Type B pancreatic cell (in vitro differentiated cells): Measurements from ENCODE around the gene AKR1D1. TPM values are rescaled to one million over a fixed set of nuclear protein-coding genes. Genes with fewer than 3 reads are reported as not detected.

Experiments used
- DNase-seq: peaks from one replicate; pipeline ENCODE4 v3.0.0; 2021; ENCODE audit warnings: mixed read lengths; ENCODE audit not compliant: unreplicated experiment; ENCODE audit errors: extremely low spot score
- H3K27ac Mint-ChIP-seq: 2 replicates; pipeline ENCODE4 v1.8.0; 2021; ENCODE audit warnings: mild to moderate bottlenecking, mixed read lengths
- H3K27me3 Mint-ChIP-seq: 2 replicates; pipeline ENCODE4 v1.8.0; 2021; ENCODE audit warnings: mixed read lengths
- H3K36me3 Mint-ChIP-seq: 2 replicates; pipeline ENCODE4 v1.8.0; 2021; ENCODE audit warnings: mixed read lengths
- H3K4me1 Mint-ChIP-seq: one replicate; pipeline ENCODE4 v1.8.0; 2021; ENCODE audit warnings: mixed read lengths; ENCODE audit not compliant: unreplicated experiment
- H3K4me3 Mint-ChIP-seq: 2 replicates; pipeline ENCODE4 v1.8.0; 2021; ENCODE audit warnings: mild to moderate bottlenecking, mixed read lengths
- H3K9me3 Mint-ChIP-seq: 2 replicates; pipeline ENCODE4 v1.8.0; 2021; ENCODE audit warnings: mixed read lengths
- total RNA-seq: library from RNA; stranded (reverse); gene quantifications from 2 replicates; pipeline ENCODE4 v1.2.1, GENCODE V29; 2021; ENCODE audit warnings: low replicate concordance
- TF ChIP-seq, protein P1 (sequence below): fragments of 200-600 bp; sonication (generic); conservative IDR thresholded peaks from 2 replicates; pipeline ENCODE4 v1.5.0; 2021; ENCODE audit warnings: antibody characterized with exemption, mild to moderate bottlenecking

The AKR1D1 gene
- total RNA-seq, 1 donor from 2014 or later = not detected

DNA sequence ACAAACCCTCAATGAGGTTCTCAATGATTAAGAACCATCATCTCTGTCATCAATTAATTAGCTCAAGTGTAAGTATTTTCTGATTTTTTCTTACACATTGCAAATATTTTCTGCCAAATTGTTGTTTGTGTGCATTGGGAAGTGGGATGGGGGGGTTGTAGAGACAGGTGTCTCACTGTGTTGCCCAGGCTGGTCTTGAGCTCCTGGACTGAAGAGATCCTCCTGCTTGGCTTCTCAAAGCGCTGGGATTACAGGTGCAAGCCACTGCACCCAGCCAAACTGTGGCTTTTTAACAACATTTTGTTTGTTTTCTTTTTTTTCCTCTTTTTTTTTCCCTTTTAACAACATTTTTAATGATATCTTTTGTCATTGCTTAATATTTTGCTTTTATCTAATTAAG, 87.5 kb downstream of the AKR1D1 start:
- TF ChIP-seq, protein P1, sequence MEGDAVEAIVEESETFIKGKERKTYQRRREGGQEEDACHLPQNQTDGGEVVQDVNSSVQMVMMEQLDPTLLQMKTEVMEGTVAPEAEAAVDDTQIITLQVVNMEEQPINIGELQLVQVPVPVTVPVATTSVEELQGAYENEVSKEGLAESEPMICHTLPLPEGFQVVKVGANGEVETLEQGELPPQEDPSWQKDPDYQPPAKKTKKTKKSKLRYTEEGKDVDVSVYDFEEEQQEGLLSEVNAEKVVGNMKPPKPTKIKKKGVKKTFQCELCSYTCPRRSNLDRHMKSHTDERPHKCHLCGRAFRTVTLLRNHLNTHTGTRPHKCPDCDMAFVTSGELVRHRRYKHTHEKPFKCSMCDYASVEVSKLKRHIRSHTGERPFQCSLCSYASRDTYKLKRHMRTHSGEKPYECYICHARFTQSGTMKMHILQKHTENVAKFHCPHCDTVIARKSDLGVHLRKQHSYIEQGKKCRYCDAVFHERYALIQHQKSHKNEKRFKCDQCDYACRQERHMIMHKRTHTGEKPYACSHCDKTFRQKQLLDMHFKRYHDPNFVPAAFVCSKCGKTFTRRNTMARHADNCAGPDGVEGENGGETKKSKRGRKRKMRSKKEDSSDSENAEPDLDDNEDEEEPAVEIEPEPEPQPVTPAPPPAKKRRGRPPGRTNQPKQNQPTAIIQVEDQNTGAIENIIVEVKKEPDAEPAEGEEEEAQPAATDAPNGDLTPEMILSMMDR = no peak
- H3K36me3 Mint-ChIP-seq = peaks cover 5% of the 10 kb centered on the region
- no peak overlapping the region for H3K27ac Mint-ChIP-seq
- DNase-seq = no peak
- H3K9me3 Mint-ChIP-seq = peaks cover 7% of the 10 kb centered on the region
- H3K4me3 Mint-ChIP-seq = no peak overlapping the region
- no peaks in the 10 kb centered on the region for H3K27me3 Mint-ChIP-seq
- H3K4me1 Mint-ChIP-seq = no peaks in the 10 kb centered on the region

DNA sequence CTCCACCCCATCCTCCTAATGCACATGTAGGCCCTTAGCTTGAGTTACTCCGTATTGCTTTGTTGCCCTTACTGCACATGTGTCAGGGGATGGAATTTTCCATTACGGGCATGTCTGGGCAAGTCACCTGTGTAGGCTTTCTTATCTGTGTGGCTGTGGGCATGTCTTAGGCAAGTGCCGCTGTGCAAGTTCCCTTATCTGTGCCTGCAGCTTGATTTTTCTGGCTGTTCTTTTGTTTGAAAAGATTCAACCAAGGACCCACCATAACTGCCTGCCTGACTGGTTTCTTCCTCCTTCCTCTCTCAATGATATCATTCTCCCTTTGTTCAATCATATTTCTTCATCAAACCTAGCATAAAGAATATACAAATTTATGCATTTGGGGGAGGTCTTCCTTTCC, 88.5 kb downstream of the AKR1D1 start:
- no peaks in the 10 kb centered on the region for H3K27me3 Mint-ChIP-seq
- peaks cover 5% of the 10 kb centered on the region for H3K36me3 Mint-ChIP-seq
- peaks cover 11% of the 10 kb centered on the region for H3K9me3 Mint-ChIP-seq
- no peak overlapping the region for H3K27ac Mint-ChIP-seq
- no peak overlapping the region for H3K4me3 Mint-ChIP-seq
- TF ChIP-seq, protein P1 = no peak
- H3K4me1 Mint-ChIP-seq = peaks cover 8% of the 10 kb centered on the region
- no peak for DNase-seq

DNA sequence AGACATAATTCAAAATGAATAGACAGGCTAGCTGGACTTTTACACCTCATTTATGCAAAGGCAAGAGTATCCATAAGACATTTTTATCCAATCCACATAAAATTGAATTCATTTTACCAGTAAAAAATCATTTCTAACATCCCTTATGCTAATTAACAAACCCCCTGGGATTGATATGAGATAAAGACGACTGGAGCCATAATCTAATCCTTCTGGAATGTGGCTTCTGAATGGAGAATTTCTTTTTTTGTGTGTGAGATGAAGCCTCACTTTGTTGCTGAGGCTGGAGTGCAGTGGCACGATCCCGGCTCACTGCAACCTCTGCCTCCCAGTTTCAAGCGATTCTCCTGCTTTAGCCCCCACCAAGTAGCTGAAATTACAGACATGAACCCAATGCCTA, 90.4 kb downstream of the AKR1D1 start:
- Mint-ChIP-seq H3K4me3 (no peak overlapping the region), H3K36me3 (peaks cover 5% of the 10 kb centered on the region), H3K9me3 (peaks cover 11% of the 10 kb centered on the region)

DNA sequence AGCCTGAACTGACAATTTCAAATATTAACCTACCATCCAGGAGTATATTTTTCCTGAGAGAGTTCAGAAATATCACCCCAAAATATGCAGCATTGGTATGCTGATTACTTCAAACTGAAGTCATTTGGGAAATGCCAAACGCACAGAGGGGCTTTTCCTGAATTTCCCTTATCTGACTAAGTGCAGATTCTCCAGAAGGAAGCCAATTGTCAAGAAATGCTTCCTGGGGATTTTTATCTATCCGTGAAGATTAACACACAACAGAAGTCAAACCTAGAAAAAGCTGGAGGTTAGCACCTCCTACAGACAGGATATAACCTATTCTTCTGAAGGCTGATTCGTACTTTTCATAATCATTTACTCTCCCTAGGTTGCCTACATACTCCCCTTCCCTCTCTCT, 91.0 kb downstream of the AKR1D1 start:
- Mint-ChIP-seq H3K27me3 (no peaks in the 10 kb centered on the region), H3K36me3 (peaks cover 5% of the 10 kb centered on the region), H3K9me3 (peaks cover 11% of the 10 kb centered on the region), H3K4me3 (no peak overlapping the region), H3K27ac (no peak overlapping the region), H3K4me1 (peaks cover 17% of the 10 kb centered on the region)
- no peak for DNase-seq
- TF ChIP-seq, protein P1 = no peak

More for the DNA sequence above, 90.4 kb downstream of the AKR1D1 start:
- Mint-ChIP-seq H3K27ac (no peak overlapping the region), H3K27me3 (no peaks in the 10 kb centered on the region), H3K4me1 (peaks cover 17% of the 10 kb centered on the region)
- TF ChIP-seq, protein P1 = no peak
- DNase-seq = no peak

DNA sequence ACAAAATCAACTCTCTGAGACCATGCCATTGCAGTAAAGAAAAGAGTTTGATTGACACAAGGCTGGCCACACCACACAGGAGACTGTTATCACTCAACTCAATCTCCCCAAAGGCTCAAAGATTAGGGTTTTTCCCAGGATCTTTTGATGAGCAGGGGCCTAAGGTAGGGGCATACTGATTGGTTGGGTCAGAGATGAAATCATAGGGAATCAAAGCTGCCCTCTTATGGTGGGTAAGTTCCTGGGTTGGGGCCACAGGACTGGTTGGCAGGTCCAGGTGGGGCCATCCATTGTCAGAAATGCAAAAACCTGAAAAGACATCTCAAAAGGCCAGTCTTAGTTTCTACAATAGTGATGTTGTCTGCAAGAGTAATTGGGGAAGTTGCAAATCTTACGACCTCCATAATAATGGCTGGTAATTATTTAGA, 91.6 kb downstream of the AKR1D1 start:
- H3K27me3 Mint-ChIP-seq = no peaks in the 10 kb centered on the region
- no peak overlapping the region for H3K4me3 Mint-ChIP-seq
- TF ChIP-seq, protein P1 = no peak
- H3K9me3 Mint-ChIP-seq = peaks cover 11% of the 10 kb centered on the region
- H3K36me3 Mint-ChIP-seq = peaks cover 5% of the 10 kb centered on the region
- DNase-seq = no peak
- H3K27ac Mint-ChIP-seq = no peak overlapping the region
- H3K4me1 Mint-ChIP-seq = peaks cover 17% of the 10 kb centered on the region

Other genes starting within 250 kb of the AKR1D1 start
- gene DGKI, start 229.5 kb upstream of the AKR1D1 start, total RNA-seq = 1.8 and 2.8 TPM in 2 replicates
- 85.8 and 173 TPM in 2 replicates for gene CREB3L2, start 74.4 kb upstream of the AKR1D1 start, total RNA-seq